Middle frontal gyrus (tissue), 1 donor: ENCODE measurements around the gene ZFYVE1.
"Not testable (repeated sequence)": the region's sequence is repeated elsewhere in the genome, so short reads cannot be mapped to it uniquely, and the experiment has no call there.

ENCODE experiments used
- DNase-seq: peaks from one replicate; pipeline ENCODE4 v3.0.0-alpha.2; 2015; ENCODE audit warnings: low spot score; ENCODE audit errors: extremely low spot score

ZFYVE1 gene, protein sequence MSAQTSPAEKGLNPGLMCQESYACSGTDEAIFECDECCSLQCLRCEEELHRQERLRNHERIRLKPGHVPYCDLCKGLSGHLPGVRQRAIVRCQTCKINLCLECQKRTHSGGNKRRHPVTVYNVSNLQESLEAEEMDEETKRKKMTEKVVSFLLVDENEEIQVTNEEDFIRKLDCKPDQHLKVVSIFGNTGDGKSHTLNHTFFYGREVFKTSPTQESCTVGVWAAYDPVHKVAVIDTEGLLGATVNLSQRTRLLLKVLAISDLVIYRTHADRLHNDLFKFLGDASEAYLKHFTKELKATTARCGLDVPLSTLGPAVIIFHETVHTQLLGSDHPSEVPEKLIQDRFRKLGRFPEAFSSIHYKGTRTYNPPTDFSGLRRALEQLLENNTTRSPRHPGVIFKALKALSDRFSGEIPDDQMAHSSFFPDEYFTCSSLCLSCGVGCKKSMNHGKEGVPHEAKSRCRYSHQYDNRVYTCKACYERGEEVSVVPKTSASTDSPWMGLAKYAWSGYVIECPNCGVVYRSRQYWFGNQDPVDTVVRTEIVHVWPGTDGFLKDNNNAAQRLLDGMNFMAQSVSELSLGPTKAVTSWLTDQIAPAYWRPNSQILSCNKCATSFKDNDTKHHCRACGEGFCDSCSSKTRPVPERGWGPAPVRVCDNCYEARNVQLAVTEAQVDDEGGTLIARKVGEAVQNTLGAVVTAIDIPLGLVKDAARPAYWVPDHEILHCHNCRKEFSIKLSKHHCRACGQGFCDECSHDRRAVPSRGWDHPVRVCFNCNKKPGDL

DNA sequence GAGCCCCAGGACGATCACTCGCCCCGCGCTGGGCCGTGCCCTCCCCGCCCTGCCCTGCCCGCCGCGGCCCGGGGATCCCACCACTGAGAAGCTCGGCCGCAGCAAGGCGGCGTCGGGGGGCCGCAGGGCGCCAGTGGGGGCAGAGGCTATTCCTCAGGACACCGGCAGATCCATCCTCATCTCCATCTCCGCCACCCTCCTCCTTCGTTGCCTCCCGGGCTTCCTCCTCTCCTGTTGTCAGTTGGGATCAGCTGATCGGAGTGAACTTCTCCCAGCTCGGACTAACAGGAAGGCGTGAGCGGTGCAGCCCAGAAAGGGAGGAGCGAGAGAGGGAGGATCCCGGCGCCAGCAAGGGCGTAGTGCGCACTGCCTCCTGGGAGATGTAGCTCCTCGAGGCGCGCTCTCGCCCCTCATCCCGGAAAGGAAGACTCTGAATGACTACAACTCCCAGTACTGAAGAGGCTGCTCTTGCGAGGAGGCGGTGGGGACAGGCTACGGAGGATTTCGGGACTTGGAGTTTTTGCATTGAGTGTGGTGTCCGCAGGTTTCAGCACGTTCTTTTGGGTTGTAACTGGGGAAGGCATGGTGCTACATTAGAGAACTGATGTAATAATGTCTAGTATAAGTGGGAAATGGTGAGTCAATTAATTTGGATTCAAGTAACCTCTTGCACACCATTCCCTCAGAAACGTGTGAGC lies at the start of gene ZFYVE1:
Gene ZFYVE1, minus strand, starts transcription at position 262 of the 698 bp plus-strand sequence. CDS start 2,598 bp downstream, outside the sequence.
- peak; percentile 99 for DNase-seq

DNA sequence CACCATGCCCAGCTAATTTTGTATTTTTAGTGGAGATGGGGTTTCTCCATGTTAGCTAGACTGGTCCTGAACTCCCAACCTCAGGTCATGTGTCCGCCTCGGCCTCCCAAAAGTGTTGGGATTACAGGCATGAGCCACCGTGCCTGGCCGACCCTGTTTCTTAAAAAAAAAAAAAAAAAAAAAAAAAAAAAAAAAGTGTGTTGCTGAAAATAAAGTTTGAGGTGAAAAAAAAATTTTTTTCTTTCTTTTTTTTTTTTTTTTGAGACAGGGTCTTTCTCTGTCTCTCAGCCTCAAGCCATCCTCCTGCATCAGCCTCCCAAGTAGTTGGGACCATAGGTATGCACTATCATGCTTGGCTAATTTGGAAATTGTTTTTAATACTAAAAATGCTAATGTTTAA lies 42.7 kb upstream of the ZFYVE1 start:
- no peak for DNase-seq

DNA sequence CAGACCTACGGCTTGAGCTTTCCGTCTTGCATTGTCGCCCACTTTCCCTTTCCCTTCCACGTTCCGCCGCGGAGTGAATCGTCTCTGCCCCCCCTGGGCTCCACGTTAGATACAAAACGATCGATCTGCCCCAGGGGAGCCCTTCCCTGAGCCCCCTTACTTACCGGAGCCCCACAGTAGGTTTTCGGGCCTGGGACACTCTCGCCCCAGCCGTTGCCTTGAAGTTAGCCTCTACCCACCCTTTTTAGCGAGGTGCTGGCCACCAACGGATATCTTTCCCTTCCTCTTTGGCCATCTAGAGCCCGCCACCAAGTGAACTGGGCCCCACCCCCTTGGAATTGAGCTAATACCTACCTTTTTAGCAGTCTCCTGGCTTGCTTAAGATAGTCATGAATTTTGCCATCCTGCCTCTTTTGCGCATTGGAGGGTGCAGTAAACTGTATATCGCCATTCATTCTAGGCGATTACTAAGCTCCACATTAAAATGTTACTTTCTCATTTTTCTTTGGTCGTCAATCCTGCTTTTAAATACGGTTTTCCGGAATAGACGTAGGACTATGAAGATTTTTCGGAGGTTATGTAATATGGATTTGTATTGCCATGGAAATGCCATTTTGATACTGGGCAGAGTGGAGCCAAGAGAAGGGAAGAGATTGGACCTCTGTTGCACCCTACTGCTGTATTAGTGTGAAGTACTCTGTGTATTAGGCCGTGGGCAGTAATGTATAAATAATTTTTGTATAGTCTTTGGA lies 32.2 kb upstream of the ZFYVE1 start:
- no peak for DNase-seq

DNA sequence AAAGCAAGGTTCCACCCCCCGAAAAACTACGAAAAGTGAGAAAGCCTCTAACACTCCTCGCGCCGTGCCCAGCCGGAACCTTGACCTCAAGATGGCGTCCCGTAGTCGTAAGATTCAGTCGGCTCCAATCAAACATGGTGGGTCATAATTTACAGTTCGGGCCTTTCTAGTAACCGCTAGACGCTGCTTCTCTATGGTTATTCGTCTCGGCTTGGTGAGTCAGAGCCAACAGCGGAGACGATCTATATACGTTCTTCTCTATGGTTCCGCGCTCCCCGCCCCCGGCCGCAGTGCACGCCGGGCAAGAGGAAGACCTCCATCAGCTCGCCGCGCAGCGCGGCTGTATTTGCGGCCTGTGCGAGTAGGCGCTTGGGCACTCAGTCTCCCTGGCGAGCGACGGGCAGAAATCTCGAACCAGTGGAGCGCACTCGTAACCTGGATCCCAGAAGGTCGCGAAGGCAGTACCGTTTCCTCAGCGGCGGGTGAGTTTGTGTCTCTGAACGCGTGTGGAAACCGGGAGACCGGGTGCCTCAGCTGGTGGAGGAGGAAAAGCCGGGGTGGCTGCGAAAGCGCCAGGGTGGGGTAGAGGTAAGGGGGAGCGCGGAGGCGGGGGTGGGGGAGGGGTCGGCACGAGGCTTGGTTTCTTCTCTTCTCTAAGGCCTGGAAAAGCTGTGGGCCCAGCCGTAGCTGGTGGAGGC lies 31.5 kb upstream of the ZFYVE1 start, which contains the start of gene RBM25:
Gene RBM25, plus strand, starts transcription at position 311 of the 698 bp plus-strand sequence. CDS start 13,108 bp downstream, outside the sequence.
- peak; percentile 97 for DNase-seq

DNA sequence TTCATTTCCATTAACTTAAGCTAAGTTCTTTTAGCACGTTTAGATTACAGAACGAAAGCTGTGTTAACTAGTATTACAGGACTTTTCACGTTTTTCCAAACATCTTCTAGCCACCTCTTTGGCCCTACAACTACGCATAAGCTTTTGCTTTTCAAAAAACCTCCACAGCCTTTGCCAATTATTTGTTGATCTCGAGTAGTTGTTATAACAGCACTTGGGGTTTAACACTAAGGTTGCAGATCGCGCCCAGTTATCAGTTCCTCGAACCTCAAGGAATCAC lies 31.0 kb upstream of the ZFYVE1 start:
- no peak for DNase-seq

DNA sequence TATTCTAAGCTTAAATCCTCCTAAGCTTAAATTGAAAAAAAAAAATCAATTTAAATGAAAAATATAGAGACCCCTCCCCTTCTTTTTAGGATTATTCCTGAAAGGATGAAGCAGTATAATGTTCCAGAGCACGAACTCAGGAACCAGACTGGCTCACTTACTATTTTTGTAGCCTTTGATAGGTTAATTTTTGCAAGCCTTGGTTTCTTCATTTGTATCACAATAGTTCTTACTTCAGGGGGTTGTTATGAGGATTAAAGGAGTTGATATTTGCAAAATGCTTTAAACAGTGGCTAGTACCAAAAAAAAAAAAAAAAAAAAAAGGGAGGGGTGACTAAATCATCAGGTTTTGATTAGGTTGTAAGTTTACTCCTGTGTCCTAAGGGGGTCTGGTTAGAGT lies 28.3 kb upstream of the ZFYVE1 start:
- DNase-seq: no peak

DNA sequence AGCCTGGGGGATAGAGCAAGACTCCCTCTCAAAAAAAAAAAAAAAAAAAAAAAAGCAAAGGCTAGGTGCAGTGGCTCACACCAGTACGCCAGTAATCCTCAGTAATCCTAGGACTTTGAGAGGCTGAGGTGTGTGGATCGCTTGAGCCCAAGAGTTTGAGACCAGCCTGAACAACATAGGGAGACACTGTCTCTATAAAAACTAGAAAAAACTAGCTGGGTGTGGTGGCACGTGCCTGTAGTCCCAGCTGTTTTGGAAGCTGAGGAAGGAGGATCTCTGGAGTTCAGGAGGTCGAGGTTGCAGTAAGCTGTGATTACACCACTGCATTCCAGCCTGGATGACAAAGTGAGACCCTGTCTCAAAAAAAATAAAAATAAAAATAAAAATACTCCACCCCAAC lies 22.5 kb upstream of the ZFYVE1 start:
- no peak for DNase-seq

DNA sequence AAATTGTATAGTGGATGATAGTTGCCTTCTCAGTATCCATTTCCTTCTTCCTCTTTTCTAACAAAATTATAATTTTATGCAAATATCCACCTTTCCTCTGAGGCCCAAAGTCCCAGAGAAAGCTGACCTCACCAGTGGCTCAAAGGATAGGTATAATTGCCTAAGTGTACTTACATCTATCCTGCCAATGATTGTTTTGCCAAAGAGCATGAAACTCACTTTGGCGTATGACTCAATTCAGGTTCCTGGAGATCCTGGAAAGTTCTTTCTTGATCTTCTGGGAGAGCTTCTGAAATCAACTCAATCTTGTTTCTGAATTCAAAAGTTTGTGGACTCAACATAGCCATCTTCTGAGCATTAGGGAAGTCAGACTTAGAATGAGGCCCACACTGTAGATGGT lies 20.9 kb upstream of the ZFYVE1 start:
- DNase-seq: no peak

DNA sequence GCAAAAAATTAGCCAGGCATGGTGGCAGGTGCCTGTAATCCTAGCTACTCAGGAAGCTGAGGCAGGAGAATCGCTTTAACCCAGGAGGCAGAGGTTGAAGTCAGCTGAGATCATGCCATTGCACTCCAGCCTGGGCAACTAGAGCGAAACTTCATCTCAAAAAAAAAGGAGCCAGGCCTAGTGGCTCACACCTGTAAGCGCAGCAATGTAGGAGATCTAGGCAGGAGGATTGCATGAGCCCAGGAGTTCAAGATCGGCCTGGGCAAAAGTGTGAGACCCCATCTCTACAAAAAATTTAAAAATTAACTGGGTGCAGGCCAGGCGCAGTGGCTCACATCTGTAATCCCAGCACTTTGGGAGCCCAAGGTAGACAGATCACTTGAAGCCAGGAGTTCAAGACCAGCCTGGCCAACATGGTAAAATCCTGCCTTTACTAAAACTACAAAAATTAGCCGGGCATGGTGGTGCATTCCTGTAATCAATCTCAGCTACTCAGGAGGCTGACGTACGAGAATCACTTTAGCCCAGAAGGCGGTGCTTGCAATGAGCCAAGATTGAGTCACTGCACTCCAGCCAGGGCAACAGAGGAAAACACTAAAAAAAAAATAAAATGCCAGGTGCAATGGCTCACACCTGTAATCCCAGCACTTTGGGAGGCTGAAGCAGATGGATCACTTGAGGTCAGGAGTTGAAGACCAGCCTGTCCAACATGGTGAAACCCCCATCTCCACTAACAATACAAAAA lies 10.0 kb upstream of the ZFYVE1 start:
- not testable (repeated sequence) for DNase-seq

DNA sequence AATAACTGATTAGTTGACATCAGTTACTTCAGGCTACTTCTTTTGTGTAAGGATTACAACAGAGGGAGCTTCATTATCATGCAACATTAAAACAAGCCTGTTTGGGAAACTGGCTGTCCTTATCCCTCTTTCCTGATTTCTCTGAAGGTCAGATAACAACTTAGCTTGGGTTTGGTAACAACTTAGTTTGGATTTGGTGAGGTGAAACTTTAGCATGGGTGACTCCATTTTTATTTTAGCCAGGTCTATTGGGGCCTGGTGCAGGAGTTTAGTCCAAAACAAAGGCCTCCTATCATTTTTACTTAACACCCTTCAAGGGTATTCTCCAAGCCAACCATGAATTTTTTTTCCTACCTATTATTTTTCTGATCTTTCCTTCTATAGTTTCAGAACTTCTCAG lies 1.1 kb upstream of the ZFYVE1 start:
- no peak for DNase-seq

DNA sequence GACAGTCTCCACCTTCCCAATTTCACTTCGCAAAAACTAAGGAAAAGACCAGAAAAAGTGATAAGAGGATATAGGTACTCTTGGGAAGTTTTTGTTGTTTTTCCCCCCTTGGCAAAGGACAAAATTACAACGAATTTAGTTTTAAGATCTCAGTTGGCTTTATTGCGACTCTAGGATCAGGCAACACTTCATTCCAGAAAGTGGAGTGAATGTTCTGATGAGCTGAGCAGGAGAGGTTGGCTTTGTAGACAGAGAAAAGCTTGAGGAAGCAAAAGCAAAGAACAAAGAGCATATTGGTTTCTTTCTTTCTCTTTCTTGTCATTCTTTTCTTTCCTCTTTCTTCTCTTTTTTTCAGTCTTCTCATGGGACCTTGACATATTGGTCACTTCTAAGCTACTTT lies 640 bp upstream of the ZFYVE1 start:
- DNase-seq: no peak

DNA sequence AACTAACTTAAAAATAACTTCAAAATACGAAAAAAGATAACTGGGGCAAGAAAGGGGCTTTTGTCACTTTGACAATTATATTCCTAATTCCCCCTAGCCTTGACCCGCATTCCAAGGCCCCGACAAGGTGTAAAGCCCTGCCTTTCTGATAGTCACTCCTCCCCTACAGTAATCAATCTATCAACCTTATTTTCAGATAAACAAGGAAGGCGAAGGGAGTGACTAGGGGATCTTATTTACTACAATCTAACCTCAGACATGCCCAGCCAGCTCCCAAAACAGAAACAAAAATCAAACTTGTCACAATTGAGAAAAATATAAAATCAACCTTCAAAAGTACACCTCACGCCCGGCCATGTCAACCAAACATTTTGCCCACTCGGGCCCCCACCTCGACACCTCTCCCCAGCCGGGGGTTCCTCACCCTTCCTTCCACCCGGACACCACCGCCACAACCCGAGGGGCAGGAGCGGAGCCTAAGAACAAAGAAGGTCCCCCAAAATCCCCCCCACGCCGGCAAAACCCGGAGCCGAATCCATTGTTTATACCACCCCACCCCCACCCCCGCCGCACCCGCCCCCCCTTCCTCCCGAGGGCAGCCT lies 562 bp downstream of the ZFYVE1 start:
- no peak for DNase-seq

DNA sequence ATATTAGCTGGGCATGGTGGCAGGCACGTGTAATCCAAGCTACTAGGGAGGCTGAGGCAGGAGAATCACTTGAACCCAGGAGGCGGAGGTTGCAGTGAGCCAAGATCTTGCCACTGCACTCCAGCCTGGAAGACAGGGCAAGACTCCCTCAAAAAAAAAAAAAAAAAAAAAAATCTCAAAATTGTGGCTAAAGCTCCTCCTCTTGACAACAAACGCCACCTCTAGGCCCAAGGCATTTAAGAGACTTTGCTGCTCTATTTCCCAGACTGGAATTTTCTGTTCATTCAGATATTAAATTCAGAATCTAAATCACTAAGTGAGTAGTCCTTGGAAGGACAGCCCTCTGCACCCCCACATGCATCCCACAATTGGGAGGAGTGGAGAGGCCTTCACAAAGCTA lies 1.4 kb downstream of the ZFYVE1 start:
- DNase-seq: no peak

DNA sequence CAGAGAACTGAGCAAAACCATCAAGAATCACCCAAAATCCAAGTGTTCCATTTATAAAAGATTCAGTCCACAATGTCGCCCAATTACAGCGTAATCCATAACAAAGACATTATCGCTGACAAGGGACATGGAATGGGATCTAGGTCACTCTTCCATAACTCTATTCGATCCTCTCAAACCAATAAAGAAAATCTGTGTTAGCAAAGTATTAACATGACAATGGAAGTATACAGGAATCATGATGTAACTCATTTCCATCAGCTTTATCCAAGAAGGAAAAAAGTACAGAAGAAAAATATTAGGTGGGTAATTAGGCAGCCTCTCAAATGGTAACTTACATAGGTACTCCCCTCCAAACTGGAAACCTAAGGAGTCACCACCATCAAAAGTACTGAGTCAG lies 4.9 kb downstream of the ZFYVE1 start:
- no peak for DNase-seq

DNA sequence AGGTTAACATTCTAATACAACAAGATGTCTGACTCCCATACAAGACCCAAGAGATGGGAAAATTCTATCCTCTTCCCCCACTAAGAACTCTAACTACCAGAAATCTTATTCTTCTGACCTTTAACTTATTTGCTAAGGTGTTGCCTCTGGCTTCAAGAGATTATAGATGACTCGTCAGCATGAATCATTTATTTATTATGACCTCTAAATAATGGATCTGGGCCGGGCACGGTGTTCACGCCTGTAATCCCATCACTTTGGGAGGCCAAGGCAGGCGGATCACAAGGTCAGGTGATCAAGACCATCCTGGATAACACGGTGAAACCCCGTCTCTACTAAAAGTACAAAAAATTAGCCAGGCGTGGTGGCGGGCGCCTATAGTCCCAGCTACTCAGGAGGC lies 10.9 kb downstream of the ZFYVE1 start:
- DNase-seq: not testable (repeated sequence)

DNA sequence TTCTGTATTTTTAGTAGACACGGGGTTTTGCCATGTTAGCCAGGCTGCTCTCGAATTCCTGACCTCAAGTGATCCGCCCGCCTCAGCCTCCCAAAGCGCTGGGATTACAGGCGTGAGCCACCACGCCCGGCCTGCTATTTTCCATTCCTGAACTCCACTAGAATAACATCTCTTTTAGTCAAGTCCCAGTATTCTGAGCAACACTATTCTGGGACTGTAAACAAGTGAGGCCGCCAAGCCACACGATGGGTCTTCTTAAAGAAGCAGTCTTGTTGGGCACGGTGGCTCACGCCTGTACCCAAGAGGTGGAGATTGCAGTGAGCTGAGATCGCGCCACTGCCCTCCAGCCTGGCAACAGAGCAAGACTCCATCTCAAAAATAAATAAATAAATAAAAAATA lies 11.4 kb downstream of the ZFYVE1 start:
- DNase-seq: not testable (repeated sequence)

DNA sequence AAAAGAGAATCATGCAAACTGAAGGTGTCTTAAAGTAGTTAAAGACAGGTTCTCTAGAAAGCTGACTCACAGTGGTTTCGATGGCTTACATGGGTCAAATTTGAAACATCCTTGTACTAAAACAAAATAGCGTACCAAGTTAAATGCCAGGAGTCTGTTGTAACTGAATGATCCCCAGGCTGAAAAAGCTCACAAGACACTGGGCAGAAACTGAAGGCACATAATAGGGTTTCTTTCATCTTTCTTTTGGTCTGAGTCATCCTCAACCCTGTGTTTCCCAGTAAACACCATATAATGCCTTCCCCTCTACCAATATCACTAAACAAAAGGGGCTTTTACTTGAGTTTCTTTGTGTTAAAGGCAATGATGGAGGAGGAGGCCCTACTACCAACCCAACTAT lies 12.8 kb downstream of the ZFYVE1 start:
- no peak for DNase-seq

DNA sequence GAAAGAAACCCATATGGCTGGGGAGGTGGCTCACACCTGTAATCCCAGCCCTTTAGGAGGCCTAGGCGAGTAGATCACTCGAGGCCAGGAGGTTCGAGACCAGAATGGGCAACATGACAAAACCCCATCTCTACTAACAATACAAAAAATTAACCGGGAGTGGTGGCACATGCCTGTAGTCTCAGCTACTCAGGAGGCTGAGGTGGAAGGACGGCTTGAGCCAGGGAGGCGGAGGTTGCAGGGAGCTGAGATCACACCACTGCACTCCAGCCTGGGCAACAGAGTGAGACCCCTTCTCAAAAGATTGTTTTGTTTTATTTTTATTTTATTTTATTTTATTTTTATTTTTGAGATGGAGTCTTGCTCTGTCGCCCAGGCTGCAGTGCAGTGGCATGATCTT lies 15.7 kb downstream of the ZFYVE1 start:
- DNase-seq: not testable (repeated sequence)

DNA sequence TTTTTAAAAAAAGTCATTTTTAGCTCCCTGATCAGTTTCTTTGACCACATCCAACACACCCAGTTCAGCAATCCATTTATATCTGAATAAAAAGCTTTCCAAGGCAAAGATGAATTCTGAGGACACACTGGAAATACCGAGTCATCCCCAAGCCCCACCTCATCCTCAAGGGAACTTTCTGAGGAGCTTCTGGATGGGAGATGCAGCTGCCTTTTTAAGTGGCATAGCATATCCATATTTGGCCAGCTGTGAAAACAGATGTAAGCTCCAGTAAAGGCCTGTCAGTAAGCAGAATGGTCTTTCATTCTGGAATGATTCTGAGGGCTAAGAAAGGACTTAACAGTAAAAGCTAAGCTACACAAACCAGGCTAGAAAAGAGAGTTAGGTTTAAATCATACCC lies 18.4 kb downstream of the ZFYVE1 start:
- no peak for DNase-seq

DNA sequence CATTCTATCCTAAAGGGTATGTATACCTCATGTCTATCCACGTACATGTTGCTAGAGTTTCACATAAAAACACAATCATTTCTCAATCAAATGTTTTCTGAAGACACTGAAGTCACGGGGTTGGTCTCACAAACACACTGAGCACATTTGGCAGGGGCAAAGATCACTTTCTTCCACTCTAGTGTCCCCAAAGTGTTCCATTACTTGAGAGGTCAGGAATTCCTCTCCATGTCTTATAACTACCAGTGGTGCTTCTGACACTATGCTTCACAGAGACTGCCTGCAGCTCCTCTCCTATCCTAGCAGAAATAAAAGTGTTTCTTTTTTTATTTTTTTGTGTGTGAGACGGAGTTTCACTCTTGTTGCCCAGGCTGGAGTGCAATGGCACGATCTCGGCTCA lies 19.1 kb downstream of the ZFYVE1 start:
- DNase-seq: no peak
